HG02798 (cell line): ENCODE results near the gene FANCC.
"Not testable (repeated sequence)": the region's sequence is repeated elsewhere in the genome, so short reads cannot be mapped to it uniquely, and the experiment has no call there.

ENCODE experiments used
- ATAC-seq: cut with Tn5 transposase; IDR thresholded peaks from one replicate; pipeline ENCODE4 v1.9.1; 2021; ENCODE audit warnings: mild to moderate bottlenecking; ENCODE audit not compliant: unreplicated experiment, poor library complexity

The FANCC gene

GRCh38 chr9:95330720-95331404 lies 13.4 kb upstream of the FANCC start:
- no peak for ATAC-seq

- not testable (repeated sequence) for ATAC-seq
Observed at GRCh38 chr9:95329061-95329460, 11.6 kb upstream of the FANCC start.

GRCh38 chr9:95327239-95327865 lies 9.8 kb upstream of the FANCC start:
- ATAC-seq, result no peak

GRCh38 chr9:95325221-95325620 lies 7.7 kb upstream of the FANCC start:
- no peak for ATAC-seq

- no peak for ATAC-seq
Observed at GRCh38 chr9:95317893-95318211, 343 bp upstream of the FANCC start.

- ATAC-seq, result peak; percentile 48
Observed at GRCh38 chr9:95316794-95317118, 753 bp downstream of the FANCC start.

- no peak for ATAC-seq
Observed at GRCh38 chr9:95316274-95316673, 1.2 kb downstream of the FANCC start.

GRCh38 chr9:95315108-95315746 lies 2.3 kb downstream of the FANCC start:
- ATAC-seq, result no peak

- no peak for ATAC-seq
Observed at GRCh38 chr9:95313010-95313498, 4.5 kb downstream of the FANCC start.

GRCh38 chr9:95311961-95312360 lies 5.5 kb downstream of the FANCC start:
- no peak for ATAC-seq

GRCh38 chr9:95307538-95307937 lies 10.0 kb downstream of the FANCC start:
- no peak for ATAC-seq

- no peak for ATAC-seq
Observed at GRCh38 chr9:95306819-95307218, 10.7 kb downstream of the FANCC start.

- ATAC-seq, result no peak
Observed at GRCh38 chr9:95305770-95306492, 11.6 kb downstream of the FANCC start.

- ATAC-seq, result no peak
Observed at GRCh38 chr9:95302479-95302878, 15.0 kb downstream of the FANCC start.

- ATAC-seq, result no peak
Observed at GRCh38 chr9:95297760-95298159, 19.7 kb downstream of the FANCC start.

- no peak for ATAC-seq
Observed at GRCh38 chr9:95297316-95297715, 20.2 kb downstream of the FANCC start.

GRCh38 chr9:95296761-95297160 lies 20.7 kb downstream of the FANCC start:
- ATAC-seq, result no peak

- ATAC-seq, result not testable (repeated sequence)
Observed at GRCh38 chr9:95293296-95293695, 24.2 kb downstream of the FANCC start.

- ATAC-seq, result no peak
Observed at GRCh38 chr9:95292226-95292625, 25.3 kb downstream of the FANCC start.

- no peak for ATAC-seq
Observed at GRCh38 chr9:95286151-95286550, 31.4 kb downstream of the FANCC start.

GRCh38 chr9:95285307-95285706 lies 32.2 kb downstream of the FANCC start:
- ATAC-seq, result no peak
